ENCODE data around the gene NKX3-2. TPM values are rescaled to one million over a fixed set of nuclear protein-coding genes. Genes with fewer than 3 reads are reported as not detected.

The NKX3-2 gene
- total and polyA plus RNA-seq, 9 of the 15 experiments (the other 6 are each of a cell fraction or from before 2014, with no cell fraction given), result 0.03 to 0.81 (median 0.27) TPM; not detected in 1

GRCh38 chr4:13533670-13534343 is 10.5 kb downstream of the NKX3-2 start:
- H3K79me2 ChIP-seq (ENCODE audit: control insufficient read depth, insufficient read depth, low read length), result no peaks in the 10 kb centered on the region
- H3K27me3 ChIP-seq (ENCODE audit: control insufficient read depth in 2 of 2, insufficient read depth in 2 of 2, low read length in 2 of 2), result peaks cover 33 to 63% of the 10 kb centered on the region in 2 experiments
- H4K20me1 ChIP-seq (replicated peaks; ENCODE audit: control insufficient read depth, insufficient read depth, low read length), result no peaks in the 10 kb centered on the region; the same call in 1 of the 2 replicates
- H3K4me2 ChIP-seq (ENCODE audit: insufficient read depth, low read length), result no peak overlapping the region
- H3K9ac ChIP-seq (ENCODE audit: insufficient read depth in 1 of 2, low read depth in 2 of 2, low read length in 2 of 2), result no peak overlapping the region
- H2AFZ ChIP-seq (ENCODE audit: low read depth, low read length), result no peak overlapping the region
- FAIRE-seq (no peak), ATAC-seq (no peak), DNase-seq (ENCODE audit: extremely low read depth in 1 of 4, low spot score in 3 of 4) (no peak)
- CTCF ChIA-PET (ENCODE audit: low intra/inter-chr PET ratio), result no interaction called here
- peaks cover 10 to 23% of the 10 kb centered on the region in 2 experiments; a peak in 3 of 5 replicates for H3K4me1 ChIP-seq (replicated peaks in 1 of 2; ENCODE audit: control insufficient read depth in 2 of 2, insufficient read depth in 2 of 2, low read length in 2 of 2)
- POLR2A ChIA-PET, result no interaction called here
- H3K36me3 ChIP-seq (ENCODE audit: control insufficient read depth, insufficient read depth, low read length), result no peaks in the 10 kb centered on the region
- in situ Hi-C loops (cut with MboI), result no loop called here
- WGBS (ENCODE audit: insufficient coverage, low coverage, missing lambda C conversion rate), result 25% methylated on average over 13 of the region's 13 CpGs
- H3K4me3 ChIP-seq, result no peak overlapping the region
- intact Hi-C loops (cut with micrococcal nuclease), result no loop called here
- H3K27ac ChIP-seq (ENCODE audit: extremely low read depth, low read depth, low read length), result no peak overlapping the region
- H3K9me1 ChIP-seq (ENCODE audit: control insufficient read depth, insufficient read depth, low read length), result no peaks in the 10 kb centered on the region
- BruUV-seq (replicated peaks), result no TSS peak
- no peaks in the 10 kb centered on the region for H3K9me3 ChIP-seq (replicated peaks; ENCODE audit: control insufficient read depth, insufficient read depth, low read depth, low read length)
- TF ChIP-seq HEY1 (CRISPR knock-in tag; IDR thresholded peaks at IDR 0.05; ENCODE audit: borderline replicate concordance), result no peak
- no peak for TF ChIP-seq CREB3 (tag; conservative IDR thresholded peaks at IDR 0.05; ENCODE audit: low read depth)
- no peak for TF ChIP-seq NFXL1 (CRISPR knock-in tag; IDR thresholded peaks at IDR 0.05)
- no peak for TF ChIP-seq HNRNPL (IDR thresholded peaks at IDR 0.05; ENCODE audit: low read depth, low read length)
- no peak for TF ChIP-seq MLX (CRISPR knock-in tag; conservative IDR thresholded peaks at IDR 0.05)
- TF ChIP-seq FOXP4 (CRISPR knock-in tag; IDR thresholded peaks at IDR 0.05; ENCODE audit: borderline replicate concordance), result no peak
- TF ChIP-seq ZNF780A (CRISPR knock-in tag; IDR thresholded peaks at IDR 0.05), result no peak
- no peak for TF ChIP-seq ATF7 (IDR thresholded peaks at IDR 0.05)
- TF ChIP-seq THRAP3 (IDR thresholded peaks at IDR 0.05; ENCODE audit: borderline replicate concordance), result no peak
- TF ChIP-seq LEF1 (IDR thresholded peaks at IDR 0.05), result no peak
- TF ChIP-seq ZNF830 (CRISPR knock-in tag; IDR thresholded peaks at IDR 0.05), result no peak
- no peak for TF ChIP-seq STAT5B (CRISPR knock-in tag; IDR thresholded peaks at IDR 0.05)
- no peak for TF ChIP-seq HDAC8 (tag; IDR thresholded peaks at IDR 0.05)
- TF ChIP-seq ZNF707 (CRISPR knock-in tag; conservative IDR thresholded peaks at IDR 0.05), result no peak
- TF ChIP-seq KLF1 (tag; IDR thresholded peaks at IDR 0.05), result no peak
- no peak for TF ChIP-seq FOXP1 (CRISPR knock-in tag; IDR thresholded peaks at IDR 0.05)
- no peak for TF ChIP-seq FOS (IDR thresholded peaks at IDR 0.05; ENCODE audit: extremely low read depth, insufficient read length)
- TF ChIP-seq ELK1 (CRISPR knock-in tag; IDR thresholded peaks at IDR 0.05), result no peak
